ENCODE results near the gene PLCZ1. TPM values are rescaled to one million over a fixed set of nuclear protein-coding genes. Genes with fewer than 3 reads are reported as not detected.
A peak's percentile ranks its signal among the peaks of the same experiment; 100 is the strongest.
"Not testable (repeated sequence)": the region's sequence is repeated elsewhere in the genome, so short reads cannot be mapped to it uniquely, and the experiment has no call there.

Gene PLCZ1
- total RNA-seq, 1 donor, result not detected

DNA sequence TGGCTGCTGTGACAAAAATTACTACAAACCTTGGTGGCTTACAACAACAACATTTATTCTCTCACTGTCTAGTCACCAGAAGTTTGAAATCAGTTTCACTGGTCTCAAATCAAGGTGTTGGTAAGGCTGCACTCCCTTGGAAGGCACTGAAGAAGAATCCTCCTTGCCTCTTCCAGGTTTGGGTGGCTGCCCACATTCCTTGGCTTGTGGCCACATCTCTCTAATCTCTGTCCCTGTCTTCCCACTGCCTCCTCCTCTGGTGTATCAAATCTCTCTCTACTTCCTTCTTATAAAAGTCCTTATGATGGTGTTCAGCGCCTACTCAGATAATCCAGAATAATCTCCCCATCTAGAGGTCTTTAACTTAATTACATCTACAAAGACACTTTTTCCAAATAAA is 31.0 kb downstream of the PLCZ1 start:
- DNase-seq (ENCODE audit: low read depth in 2 of 3, low spot score in 2 of 3), result no peak

DNA sequence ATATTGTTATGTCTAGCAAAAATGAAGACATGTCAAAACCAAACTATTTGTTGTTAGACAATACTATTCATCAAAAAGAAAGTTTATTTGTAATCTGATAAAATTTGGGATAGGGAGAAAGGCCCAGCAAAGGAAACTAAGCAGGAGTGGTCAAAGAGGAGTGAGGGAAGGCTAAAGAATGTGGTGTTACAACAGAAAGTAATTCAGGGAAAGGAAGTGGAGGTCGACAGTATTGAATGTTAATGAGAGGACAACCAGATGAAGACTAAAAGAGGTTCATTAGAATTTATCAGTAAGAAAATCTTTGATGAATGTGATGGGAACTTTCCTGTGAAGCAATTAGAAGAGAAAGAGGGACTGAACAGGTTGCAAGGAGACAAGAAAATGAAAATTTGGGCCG is 33.9 kb downstream of the PLCZ1 start:
- no peak for DNase-seq (ENCODE audit: low read depth in 2 of 3, low spot score in 2 of 3)

DNA sequence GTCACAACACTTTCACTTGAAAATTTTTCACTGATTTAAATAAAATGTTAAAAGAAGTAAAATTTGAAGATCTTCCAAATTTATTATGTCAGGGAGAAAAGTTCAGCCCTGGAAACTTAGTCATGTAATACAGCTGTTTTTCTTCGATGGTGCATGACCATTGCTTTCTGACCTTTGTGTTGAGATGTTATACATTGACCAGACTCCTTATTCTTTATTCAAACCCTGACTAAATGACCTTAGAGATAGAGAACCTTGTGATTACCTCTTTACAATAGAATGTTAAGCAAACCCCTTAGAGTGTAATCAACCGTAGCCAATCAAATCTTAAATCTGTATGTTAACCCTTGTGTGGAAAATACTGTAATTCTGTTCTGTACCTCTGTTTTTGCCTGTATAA is 34.5 kb downstream of the PLCZ1 start:
- no peak for DNase-seq (ENCODE audit: low read depth in 2 of 3, low spot score in 2 of 3)

DNA sequence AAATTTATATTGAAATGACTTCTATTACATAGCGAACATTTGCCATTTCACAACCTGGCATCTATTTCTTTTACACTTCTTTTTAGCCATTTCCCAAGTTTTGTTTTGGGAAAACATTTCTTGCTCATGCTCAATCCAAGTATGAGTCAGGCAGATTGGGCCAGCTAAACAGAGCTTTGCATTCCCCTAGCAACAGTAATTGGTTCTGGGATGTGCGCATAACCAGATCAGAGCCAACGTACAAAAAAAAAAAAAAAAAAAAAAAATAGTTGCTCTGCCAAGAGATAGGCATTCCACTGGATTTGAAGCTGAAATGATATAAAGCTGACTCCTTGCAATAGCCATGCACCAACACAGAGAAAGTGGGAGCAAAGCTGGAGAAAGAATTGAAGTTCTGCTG is 37.5 kb downstream of the PLCZ1 start:
- DNase-seq (ENCODE audit: low read depth in 2 of 3, low spot score in 2 of 3), result no peak

DNA sequence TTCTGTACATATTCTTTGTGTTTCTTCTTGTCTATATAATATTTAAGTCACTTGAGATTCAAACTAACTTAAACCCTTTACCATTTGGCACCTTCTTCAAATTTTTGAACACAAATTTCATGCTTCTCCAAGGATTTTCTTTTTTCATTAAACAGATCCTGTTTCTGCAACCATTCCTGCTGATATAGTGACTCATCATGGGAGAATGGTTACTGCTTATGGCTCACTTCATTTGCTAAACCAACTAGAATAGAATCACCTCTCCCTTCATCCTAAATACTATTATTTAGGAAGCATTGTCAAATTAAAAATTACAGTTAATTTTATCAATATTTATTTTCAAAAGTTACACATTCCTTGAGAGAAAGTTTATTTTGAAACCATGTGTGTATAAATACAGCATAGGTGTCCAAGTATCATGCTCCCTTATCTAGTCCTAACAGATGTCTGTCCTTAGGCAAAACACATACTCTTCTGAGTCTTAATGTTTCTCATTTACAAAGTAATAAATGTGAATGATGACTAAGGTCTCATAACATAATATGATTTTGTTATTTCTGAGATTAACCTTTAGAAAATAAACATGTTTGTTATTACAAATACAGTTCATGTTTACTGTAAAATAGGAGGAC is 40.7 kb downstream of the PLCZ1 start:
- DNase-seq (ENCODE audit: low read depth in 2 of 3, low spot score in 2 of 3), result no peak

DNA sequence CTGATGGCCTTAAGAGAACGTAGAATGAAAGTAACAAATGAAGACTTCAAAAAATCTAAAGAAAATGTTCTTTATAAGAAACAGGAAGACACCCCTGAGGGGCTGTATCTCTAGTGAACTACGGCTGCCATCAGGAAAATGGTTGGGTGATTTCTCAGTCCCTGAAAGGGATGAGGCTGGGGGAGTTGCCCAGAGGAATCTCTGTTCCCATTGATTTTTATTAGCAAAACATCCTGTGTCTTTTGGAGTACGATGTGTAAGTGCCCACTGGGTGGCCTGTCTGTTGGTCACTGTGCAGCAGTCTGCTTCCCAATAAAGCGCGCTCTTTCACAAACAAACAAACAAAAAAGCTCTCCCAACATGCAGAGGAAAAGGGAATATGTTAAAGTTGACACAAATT is 43.8 kb downstream of the PLCZ1 start:
- DNase-seq (ENCODE audit: low read depth in 2 of 3, low spot score in 2 of 3), result not testable (repeated sequence)

DNA sequence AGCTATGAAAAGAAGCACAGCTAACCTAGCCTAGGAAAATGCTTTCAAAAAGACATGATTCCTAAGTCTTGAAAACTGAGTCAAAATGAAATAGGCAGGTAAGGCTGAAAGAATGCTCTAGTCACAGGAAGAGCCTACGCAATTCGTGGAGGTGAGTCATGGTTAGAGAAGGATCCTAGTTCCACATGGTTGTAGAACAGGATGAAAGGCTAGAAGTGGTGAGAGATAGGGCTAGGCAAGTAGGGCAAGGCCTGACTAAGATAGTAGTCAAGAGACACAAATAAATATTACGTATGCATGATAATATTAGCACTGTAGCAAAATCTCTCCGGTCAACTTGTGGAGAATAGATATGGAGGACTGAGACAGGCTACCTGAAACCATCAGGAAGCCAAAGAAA is 47.2 kb downstream of the PLCZ1 start:
- DNase-seq (ENCODE audit: low read depth in 2 of 3, low spot score in 2 of 3), result no peak

DNA sequence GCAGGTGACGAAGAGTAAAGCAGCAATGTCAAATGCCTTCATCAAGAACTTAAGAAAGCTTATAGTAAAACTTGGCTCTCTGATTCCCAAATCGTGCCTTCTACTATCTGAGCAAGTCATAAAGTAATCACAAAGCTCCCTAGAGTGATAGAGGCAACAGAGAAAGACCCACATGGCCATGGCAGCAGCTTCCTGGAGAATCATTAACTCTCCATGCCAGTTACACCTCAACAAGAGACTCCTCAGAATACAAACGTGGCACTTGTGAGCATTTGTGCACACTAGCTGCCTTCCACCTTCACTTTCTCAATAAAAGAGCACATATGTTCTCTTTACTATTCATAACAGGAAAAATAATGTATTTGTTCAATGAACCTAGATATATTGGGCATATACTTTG is 48.0 kb downstream of the PLCZ1 start:
- no peak for DNase-seq (ENCODE audit: low read depth in 2 of 3, low spot score in 2 of 3)

DNA sequence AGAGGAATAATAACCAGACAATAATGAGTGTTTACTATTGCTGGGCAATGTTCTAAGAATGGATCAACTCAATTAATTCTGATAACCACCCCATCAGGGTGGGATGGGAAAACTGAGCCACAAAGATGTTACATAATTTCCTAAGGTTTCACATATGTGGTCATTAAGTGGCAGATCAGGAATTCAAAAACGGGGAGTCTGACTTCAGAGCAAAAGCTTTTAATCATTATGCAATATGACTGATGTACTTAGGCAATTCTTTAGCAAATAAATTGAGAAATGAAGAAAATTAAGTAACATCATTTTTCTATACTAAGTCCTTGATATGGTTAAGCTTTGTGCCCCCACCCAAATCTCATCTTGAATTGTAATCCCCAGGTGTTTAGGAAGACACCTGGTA is 53.4 kb downstream of the PLCZ1 start:
- no peak for DNase-seq (ENCODE audit: low read depth in 2 of 3, low spot score in 2 of 3)

DNA sequence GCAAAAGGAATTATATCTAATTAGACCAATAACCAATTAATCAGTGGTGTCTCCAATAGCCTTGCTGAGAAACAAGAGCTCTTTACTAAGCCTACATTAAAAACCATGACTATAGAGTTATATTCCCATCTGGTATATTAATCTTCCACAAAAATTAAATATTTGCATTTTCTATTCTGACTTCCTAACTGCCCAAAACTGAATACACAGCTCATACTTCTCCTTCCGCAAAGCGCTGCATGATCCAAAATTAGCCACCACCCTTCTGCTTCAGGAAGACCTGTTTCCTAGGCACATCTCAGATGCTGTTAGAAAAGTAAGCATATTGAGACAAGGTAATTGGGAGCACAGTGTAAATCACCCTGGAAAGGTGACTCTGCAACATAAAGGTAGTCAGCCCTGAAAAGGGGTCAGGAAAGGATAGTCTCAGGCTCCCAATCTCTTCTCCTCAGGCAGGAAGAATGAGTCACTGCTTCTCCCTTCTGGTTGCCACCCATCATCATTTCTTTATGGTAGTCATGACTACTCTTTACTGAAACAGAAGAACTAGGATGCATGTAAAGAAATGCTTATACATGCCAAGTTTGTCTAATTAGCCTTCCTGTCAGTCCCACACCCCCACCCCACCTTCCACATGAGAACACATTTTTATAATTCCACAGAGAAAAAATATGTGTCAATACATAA is 54.3 kb downstream of the PLCZ1 start:
- peak in 2 of 3 donors; percentile 37 to 49 for DNase-seq (ENCODE audit: low read depth in 2 of 3, low spot score in 2 of 3)

DNA sequence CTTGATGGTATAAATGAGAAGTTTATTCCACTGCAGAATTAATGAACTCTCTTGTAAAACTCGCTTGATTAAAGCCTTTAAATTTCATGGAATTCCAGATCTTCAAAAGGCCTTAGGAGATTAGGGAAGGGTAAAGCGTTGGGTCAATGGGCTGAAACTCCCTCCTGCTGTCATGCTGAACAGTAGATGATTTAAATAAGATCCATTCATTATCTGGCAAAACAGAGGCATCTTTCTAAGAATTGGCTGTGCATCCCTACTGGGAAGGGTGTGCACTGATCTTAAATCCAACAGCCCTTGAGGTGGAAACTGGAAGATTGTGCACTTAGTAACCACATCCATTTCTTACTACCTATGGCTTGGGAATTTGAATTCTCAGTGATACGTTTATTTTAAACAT is 56.0 kb downstream of the PLCZ1 start:
- no peak for DNase-seq (ENCODE audit: low read depth in 2 of 3, low spot score in 2 of 3)

DNA sequence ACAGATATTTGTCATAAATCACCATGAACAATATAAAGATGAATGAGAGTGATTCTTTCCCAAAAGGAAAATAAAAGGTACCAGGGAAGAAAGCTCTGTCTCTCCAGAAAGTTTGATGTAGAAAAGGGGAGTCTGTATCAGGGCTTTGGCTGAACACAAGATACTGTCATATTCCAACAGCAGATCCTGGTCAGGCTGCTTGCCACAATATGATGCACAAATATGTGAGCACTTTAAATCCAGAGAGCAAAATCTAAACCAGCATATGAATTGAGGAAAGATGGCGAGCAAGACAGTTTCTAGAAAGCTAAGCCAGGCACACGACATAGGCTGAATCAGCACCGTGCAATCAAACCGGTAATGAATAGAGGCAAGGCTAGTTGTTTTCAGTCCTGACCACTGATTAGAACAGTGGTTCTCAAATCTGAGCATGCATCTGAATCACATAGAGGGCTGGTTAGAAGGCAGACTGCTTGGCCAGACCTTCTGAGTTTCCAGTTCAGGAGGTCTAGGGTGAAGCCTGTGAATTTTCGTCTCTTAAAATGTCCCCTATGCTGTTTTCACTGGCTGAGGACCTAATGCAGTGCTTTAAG is 60.7 kb downstream of the PLCZ1 start:
- DNase-seq (ENCODE audit: low read depth in 2 of 3, low spot score in 2 of 3), result no peak

DNA sequence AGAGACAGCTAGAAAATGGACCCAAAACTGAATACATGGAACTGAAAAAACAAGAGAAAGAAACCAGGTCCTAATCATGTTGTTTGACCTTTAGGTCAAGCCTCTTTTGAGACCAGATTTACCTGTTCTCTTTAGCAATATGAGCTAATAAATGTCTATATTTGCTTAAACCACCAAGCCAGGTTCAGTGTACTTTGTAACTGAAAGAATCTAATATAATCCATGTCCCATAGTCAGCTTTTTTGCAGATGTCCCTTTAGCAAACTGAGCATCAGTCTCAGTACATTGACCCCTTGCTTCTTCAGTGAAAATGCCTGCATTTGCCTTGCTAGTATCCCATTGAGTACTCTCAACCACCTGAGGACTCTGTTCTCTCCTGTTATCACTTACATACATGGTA is 61.7 kb downstream of the PLCZ1 start:
- DNase-seq (ENCODE audit: low read depth in 2 of 3, low spot score in 2 of 3), result no peak

DNA sequence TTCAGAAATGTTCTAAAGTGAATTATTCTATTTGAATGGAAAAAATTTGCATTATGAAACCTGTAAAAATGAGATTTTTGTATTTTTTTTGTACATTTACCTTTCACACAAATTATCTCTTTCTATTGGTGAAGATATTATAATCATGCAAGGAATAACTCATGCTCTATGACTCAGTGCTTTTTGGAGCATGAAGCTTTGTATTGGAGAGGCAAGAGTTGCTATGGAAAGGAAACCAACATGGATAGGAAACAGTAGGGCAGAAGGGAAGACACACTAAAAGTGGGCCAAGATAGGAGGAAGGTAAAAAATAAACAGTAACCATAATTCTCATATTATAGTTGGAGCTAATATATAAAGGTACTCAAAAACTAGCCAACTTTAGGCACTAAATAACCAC is 79.0 kb downstream of the PLCZ1 start:
- no peak for DNase-seq (ENCODE audit: low read depth in 2 of 3, low spot score in 2 of 3)

DNA sequence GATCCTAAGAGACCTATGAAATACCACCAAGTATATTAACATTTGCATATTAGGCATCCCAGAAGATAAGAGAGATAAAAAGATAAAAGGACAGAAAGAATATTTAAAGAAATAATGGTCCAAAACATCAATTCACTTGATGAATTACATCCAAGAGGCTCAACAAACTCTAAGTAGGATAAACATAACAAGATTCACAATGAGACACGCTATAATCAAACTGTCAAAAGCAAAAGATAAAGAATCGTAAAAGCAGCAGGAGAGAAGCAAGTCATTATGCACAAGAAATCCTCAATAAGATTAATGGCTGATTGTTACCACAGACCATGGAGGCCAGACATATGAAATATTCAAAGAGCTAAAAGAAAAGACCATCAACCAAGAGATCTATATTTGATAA is 79.6 kb downstream of the PLCZ1 start:
- no peak for DNase-seq (ENCODE audit: low read depth in 2 of 3, low spot score in 2 of 3)

DNA sequence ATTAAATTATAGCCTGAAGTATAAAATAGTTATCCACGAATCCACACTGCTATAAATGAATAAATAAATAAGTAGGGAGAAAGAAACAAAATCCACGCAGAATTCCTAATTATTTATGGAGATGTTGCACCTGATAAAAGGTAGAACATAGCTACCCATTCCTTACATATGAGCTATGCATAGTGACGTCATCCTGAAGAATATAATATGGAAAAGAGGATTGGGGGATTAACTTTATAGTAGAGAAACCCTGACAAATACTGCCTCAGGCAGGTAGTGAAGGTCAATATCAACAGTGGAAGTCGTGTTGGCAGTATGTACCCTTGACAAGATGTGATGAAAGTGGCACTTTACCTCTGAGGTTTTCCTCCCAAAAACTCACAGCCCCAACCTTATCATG is 82.5 kb downstream of the PLCZ1 start:
- no peak for DNase-seq (ENCODE audit: low read depth in 2 of 3, low spot score in 2 of 3)

DNA sequence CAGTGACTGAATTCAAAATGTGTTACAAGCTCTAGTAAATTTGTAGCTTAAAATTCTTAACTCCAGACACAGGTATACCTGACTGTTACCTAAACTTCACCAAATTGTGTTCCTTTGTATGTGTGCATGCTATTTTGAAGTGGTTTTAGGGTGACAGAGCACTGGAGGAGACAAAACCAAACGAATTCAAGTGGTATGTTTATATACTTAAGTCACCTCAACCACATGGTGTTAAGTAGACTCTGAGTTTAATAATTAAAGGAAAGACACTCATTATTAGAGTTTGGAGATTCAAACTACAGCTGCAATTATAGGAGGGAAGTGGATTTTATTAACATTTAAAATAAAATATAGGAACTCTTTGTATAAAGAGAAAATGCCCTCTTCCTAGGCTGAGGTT is 84.3 kb downstream of the PLCZ1 start:
- no peak for DNase-seq (ENCODE audit: low read depth in 2 of 3, low spot score in 2 of 3)

DNA sequence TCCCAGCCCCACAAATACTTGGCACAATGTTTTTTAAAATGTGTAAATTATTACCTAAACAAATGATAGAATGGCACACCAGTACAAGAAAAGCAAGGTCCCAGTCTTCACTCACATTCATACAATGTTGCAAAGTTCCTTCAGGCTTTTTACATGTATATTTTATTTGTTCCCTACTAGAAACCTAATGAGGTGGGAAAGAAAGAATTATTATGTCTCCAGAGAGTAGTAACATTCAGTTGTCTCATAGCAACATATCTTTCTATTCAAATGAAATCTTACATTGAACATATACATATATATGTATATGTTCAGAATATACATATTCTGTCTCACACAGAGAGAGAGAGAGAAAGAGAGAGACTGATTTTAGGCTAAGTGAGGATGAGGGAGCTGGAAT is 85.2 kb downstream of the PLCZ1 start:
- no peak for DNase-seq (ENCODE audit: low read depth in 2 of 3, low spot score in 2 of 3)

DNA sequence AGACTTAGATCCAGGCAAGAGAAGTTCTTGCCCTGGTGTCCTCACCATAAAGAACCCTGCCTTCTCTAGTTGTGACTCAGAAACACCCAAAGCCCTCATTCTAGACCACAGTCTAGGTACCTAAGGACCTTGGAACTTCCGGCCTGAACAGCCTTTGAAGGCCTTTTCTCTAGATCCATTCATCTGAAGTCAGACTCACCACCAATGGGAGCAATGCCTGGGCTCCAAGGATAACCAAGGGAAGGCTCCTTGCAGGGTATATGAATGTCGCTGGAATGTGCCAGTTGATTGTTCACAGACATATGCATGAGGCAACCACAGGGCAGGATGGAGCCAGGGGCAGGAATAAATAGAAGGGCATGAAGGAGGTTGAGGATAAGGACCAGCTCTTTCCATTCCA is 86.3 kb downstream of the PLCZ1 start:
- no peak for DNase-seq (ENCODE audit: low read depth in 2 of 3, low spot score in 2 of 3)

DNA sequence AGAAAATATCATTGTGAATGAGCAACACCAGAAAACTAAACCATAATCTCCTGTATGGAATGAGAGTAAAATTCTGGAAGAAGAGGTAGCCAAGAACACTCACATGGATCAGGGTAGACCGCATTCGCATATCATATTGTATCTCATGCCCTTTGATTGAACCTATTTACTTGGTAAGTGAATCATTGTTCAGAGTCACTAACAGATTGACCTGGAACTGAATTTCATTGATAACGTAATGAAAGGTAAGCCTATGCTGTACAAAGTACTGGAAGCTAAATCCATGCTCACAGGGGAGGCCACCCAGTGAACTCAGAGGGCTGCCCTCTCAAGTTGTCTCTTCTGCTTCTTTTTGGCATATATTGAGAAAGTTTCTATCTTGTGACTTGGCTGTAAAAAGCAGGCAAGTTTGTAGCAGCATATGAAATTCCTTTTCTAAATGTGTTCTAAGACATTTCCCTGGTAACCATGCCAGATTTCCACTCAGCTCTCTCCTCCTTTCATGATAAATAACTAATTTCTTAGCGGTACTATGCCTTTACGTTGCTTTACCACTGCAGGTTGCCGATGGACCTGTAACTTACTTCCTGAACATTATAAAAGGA is 91.4 kb downstream of the PLCZ1 start:
- no peak for DNase-seq (ENCODE audit: low read depth in 2 of 3, low spot score in 2 of 3)

DNA sequence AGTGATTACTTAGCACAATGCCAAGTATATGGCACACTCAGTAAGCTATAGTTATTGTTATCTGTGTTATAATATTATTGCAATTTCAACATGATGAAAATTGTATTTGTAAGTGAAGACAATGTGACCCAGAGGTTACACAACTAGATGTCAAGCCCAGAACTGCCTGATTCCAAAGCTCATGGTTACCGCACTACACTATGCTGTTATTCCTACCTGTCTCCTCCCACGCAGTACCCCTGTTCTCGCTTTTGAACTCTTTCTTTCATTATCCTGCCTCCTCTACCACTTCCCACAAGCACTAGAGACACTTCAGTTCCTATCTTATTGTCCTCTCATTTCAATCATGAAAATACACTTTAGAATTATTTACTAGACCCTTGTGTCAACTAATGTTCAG is 93.2 kb downstream of the PLCZ1 start:
- no peak for DNase-seq (ENCODE audit: low read depth in 2 of 3, low spot score in 2 of 3)

DNA sequence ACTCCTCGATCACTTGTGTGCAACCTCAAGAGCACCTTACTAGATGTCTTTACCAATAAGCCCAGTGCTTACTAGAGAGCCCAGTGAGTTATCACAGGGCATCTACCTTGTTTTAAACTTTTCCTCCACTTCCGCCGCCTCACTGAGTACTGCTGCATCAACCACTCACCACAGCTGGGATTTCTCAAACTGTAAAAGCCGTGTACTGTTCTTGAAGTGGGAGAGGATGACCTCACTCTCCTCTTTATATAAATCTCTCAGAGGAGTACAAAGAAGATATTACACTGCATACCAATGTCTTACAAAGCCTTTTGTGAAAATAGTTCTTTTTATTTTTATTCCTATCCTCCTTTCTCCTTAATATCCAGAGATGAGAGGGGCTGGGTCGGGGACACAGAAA is 94.1 kb downstream of the PLCZ1 start:
- DNase-seq (ENCODE audit: low read depth in 2 of 3, low spot score in 2 of 3), result no peak

Data from hematopoietic multipotent progenitor cell (in vitro differentiated cells).